Midbrain (tissue), 1 donor: ENCODE results near the gene HES5.

Source experiments
- DNase-seq: peaks from one replicate; lab custom pipeline; 2025; lab: John Stamatoyannopoulos, UW

The HES5 gene

DNA sequence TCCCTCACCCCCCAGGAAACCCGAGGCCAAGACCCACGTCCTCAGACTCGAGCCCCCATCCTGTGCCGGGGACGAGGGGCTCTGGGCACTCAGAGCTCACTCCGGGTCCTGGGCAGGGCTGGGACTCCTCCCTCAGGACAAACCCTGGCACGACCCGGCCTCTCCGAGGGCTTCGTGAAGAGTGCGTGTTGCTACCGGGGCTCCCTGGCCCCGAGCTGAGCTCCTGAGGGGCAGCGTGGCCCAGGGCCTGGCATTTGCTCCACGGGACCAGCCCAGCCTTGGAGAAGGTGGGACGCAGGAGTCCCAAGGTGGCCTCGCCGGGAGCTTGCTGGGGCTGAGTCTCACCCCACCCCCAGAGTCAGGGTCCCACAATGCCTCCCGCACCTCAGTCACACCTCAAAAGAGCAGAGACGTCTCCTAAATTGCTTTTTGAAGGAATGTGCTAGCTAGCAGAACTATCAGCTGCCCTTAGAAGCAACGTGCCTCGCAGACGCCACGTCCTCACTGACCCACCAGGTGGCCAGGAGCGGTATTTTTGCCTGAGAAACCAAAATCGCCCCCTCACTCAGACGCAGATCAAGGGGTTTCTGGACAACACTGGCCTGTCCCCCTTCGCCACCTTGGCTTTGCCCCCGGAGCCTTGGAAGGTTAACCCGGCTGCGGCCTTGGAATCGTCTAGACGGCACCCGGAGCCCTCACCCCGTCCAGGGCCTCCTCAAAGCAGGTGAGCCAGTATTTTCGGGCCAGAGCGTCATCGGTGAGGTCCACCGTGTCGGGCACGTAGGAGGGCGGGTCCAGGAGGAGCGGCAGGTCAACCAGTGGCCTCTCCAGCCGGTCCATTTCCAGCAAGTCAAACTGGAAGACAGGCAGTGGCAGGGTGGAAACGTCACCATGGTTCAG, 14.9 kb downstream of the HES5 start:
- no peak for DNase-seq

DNA sequence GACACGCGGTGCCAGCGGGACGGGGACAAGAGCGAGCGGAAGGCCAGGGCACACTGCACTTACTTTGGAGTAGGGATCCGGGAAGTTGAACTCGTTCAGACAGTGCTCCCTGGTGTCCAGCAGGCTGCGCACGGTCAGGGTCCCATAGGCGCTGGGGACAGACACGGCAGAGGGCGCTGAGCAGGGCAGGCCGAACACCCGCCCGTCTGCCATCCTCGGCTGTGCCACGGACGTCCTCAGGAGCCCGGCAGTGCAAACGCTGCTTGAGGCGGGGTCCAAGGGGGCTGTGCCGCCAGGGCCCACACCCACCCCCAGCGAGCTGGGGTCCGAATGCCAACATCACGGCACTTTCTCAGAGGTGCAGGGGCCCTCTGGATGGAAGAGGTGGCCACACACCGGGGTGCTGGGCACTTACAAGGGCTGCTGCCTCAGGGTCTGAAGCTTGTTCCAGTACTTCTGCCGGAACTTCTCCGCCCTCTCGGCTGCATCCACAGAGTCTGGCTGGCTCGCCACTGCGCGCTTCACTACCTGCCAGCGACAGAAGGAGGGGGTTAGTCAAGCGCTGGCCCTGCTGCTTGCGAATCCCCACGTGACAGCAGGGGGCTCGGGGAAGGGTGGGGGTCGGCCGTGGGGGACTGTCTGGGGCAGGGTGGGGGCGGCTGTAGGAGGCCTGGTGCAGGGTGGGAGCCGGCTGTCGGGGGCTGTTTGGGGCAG, 16.0 kb downstream of the HES5 start:
- no peak for DNase-seq

DNA sequence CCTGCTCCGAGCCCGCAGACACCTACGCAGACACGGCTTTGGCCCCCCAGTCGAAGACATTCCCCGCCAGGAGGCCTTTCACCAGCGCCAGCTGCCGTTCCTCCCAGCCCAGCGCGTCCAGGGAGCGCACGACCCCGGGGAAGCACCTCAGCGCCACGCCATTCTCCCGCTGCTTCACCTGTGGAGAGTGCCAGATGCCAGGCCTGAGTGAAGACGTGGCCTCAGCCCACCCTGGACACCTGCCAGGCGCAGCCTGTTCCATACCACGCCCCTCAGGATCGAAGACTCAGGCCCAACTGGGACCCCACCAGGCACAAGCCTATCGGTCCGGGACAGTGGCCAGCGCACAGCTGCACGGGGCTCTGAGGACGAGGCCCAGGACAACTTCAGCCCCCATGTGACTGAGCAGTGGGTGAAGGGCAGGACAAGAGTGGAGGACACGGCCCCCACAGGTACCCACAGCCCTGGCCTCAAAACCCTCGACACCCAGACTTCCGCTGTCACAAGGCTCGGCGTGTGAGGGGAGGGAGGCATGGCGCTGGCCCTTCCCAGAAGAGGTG, 17.1 kb downstream of the HES5 start:
- DNase-seq = no peak

DNA sequence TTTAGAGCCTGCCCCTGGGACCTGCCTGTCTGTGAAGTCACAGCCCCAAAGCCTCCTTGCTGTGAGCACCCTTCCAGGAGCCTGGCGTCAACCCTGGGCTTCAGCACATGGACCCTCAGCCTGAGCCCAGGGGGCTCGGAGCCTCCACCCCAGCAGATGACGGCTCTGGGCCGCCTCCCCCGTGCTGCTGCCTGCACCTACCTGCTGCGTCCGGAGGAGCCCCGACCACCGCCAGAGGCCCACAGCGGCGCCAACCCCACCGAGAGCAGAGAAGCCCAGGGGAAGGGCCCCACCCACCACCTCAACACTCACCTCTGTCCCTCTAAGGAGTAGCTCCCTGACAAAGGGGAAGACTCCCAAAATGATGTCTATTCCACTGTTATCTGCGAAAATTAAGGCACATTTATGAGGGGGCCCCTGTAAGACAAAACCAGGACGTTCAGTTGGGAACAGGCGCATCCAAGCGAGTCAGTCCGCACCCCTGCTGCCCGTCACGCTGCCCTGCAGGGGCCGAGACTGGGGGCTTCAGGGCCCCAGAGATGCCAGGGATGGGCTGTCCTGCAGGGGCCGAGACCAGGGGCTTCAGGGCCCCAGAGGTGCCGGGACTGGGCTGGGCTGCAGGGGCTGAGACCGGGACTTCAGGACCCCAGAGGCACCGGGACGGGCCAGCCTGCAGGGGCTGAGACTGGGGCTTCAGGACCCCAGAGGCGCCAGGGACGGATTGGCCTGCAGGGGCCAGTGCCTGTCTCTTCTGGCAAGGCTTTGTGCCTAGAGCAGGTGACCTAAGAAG, 19.5 kb downstream of the HES5 start:
- no peak for DNase-seq

DNA sequence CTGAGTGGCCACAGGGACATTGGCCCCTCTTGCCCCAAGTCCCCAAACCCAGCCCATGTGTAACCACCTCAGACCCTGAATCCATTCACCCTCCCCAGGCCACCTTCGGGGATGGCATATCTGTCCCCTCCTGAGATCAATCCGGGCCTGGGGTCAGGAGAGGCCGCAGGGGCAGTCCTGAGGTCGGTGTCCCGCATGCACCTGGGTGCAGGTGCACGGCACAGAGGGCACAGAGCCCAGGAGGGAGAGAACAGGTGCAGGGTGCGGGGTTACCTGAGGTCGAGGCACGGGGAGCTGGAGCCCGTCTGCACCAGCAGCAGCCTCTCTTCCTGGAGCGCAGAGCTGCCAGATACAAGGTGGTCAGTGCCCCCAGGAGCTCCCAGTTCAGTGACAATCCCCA, 20.5 kb downstream of the HES5 start:
- no peak for DNase-seq

DNA sequence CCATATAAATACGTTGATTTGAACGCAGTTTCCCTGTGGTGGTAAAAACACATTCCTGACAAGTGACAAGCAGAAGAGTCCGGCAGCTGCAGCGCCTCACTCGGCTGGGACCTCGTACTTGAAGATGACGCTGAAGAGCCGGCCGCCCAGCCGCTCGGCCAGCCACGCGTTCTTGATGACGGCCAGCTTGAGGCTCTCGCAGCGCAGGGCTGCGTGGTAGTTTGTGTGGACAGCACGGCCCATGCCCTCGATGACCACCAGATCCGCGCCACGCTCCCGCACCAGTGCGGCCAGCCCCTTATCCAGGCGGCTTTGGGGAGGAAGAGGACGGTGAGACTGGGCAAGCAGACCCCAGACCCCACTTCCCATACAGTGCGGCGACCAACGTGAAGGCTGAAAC, 21.3 kb downstream of the HES5 start:
- no peak for DNase-seq

DNA sequence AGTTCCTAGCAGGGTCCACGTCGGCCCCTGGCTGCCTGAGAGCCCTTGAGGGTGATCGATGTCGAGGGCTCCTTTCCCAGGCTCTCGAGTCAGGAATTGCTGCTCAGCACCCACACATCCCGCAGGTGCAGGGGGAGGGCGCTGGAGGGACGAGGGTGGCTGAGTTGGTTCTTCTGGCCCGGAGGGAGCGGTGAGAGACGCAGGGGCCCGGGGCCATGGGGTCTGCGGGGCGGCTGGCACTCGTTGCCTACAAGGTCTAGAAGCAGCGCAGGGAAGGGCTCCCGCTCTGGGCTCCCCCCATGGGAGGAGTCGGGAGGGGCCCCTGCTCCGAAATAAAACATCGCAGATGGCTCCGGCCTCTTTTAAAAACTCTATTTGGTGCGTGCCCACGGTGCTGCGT, 21.9 kb downstream of the HES5 start:
- DNase-seq = no peak

DNA sequence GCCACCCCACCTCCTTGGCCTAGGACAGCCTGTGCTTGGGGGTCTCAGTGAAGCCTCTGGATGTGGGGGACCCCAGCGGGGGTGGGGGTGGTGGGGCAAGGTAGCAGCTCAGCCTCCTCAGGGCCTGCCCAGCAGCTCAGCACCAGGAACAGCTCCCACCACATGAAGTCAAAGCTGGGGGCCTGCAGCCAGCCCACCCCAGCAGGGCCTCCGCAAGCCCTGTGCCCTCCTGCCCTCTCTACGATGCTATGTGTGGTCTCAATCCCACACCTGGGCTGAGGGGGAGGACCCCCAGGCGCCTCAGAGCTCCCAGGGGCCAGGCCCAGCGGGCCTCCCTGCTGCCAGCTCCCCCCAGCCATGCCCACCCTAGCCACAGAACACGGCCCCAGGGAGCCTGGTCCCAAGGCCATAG, 22.3 kb downstream of the HES5 start:
- no peak for DNase-seq

DNA sequence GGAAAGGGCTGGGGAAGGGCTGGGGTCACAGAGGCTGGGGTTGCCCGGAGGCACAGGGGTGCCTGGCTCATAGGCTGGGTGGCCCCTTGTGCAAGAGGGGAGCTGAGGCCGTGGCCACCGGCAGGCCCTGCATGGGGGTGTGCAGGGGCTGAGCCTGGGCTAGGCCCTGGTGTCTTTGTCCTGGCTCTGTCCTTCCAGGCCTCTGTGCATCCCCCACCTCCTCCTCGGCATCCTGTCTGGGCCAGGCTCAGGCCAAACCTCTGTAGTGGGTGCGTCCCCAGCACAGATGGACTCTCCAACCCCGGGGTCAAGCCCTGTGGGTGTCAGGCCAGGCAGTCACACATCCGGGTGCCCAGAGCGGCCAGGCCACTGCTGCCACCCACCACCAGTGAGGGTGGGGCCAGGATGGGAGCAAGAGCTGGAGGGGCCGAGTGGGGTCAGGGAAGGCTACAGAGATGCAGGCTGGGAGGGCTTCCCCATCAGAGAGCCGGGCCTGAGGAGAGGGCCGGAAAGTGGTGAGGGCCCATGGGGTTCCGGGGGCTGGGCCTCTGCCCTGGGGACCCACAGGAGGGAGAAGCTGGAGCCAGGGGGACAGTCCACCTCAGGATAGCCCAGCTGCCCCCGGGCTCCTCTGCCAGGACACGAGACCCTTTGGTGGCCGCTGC, 23.0 kb downstream of the HES5 start:
- no peak for DNase-seq

DNA sequence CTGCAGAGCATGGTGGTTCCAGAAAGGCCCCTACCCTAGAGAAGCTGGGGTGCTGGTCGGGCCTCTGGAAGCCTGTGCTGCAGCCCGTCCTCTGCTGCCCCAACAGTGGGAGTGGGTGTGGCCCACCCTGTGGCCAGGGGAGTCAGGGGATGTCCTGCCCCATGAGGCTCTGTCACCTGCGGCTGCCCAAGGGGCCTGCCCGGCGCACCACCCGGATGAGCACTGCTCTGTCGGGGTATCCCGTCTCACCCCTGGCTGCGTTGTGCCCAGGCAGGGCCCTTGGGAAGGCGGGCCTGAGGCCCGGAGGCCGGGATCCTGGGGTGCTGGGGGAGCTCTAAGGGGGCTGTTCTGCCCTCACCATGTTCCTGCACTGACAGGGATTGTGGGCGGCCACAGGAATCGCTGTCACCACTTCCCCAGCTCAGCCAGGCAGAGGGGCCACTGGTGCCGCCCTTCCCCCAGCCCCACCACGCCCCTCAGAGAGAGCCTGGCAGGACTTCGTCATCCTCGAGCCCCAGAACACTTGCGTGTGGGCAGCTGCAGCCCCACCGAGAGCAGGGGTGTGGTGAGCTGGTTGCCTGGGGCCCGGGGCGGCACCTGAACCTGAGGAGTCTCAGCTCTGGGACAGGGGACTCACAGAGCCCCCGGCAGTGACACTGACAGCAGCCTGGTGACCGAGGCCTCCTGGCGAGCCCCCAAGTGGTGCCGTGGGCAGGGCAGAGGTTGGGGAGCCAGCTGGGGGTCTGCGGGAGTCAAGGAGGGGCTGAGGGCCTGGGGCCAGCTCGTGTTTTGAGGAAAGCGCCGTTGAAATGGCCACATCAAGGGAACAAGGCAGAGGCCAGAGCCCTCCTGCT, 23.8 kb downstream of the HES5 start:
- DNase-seq = no peak

DNA sequence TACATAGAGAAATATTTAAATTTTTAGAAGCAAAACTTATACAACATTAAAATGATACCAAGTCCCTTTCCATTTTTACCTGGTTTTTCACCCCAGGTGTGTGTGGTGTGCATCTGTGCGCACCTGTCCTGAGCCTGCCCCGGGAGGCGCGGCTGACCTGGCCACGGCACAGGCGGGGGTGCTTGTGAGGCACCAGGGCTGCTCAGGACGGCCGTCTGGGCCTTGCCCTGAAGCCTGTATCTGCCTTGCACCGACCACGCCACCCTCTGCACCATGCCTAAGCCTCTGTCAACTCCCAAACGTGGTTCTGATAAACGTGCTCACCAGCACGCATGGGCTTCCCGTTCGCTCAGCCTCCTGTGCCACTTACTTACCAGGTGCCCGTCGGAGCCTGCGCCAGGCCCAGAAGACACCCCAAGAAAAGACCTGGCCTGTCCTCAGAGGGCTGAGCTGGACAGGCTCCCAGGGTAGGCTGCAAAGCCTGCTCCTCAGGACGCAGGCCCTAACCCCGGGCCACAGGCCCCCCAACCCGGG, 24.5 kb downstream of the HES5 start:
- DNase-seq = no peak

DNA sequence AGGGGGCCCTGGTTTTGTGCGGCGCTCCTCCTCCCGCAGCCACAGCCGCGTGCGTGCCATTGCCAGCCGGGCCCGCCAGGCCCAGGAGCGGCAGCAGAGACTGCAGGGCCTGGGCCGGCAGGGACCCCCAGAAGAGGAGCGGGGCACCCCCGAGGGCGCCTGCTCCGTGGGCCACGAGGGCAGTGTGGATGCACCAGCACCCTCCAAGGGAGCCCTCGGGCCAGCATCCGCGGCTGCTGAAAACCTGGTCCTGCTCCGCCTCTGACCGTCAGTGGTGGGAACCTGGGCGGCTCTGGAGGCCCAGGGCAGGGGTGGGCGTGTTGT, 25.2 kb downstream of the HES5 start:
- DNase-seq = no peak

DNA sequence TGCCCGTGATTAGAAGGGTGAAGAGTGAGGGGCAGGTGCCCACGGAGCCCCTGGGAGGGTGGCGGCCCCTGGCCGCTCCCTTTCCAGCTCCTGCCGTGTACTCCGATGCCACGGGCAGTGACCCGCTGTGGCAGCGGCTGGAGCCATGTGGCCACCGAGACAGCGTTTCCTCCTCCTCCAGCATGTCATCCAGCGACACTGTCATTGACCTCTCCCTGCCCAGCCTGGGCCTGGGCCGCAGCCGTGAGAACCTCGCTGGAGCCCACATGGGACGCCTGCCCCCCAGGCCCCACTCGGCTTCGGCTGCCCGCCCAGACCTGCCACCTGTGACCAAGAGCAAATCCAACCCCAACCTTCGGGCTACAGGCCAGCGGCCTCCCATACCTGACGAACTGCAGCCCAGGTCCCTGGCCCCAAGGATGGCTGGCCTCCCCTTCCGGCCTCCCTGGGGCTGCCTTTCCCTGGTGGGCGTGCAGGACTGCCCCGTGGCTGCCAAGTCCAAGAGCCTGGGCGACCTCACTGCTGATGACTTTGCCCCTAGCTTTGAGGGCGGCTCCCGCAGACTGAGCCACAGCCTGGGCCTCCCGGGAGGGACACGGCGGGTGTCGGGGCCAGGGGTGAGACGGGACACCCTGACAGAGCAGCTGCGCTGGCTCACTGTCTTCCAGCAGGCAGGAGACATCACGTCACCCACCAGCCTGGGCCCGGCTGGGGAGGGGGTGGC, 25.7 kb downstream of the HES5 start:
- no peak for DNase-seq

DNA sequence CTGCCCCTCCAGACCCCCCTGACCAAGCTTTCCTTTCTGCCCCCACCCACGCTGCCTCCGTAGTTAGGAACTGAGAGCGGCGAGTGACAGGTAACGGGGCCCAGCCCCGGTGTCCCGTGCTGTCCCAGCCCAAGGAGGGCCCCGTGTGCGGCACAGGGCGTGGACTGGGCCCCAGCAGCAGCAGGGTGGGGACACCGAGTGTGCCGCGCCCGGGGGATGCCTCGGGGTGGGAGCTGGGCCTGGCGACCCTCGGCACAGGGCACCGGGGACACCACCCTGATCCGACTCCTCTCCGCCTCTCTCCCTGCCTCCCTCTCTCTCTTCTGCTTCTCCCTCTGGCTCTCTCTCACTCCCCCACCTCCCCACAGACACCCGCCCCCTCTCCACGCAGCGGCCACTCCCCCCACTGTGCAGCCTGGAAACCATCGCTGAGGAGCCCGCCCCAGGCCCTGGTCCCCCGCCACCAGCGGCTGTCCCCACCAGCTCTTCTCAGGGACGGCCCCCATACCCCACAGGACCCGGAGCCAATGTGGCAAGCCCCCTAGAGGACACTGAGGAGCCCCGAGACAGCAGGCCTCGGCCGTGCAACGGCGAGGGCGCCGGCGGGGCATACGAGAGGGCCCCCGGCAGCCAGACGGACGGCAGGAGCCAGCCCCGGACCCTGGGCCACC, 26.4 kb downstream of the HES5 start:
- no peak for DNase-seq

DNA sequence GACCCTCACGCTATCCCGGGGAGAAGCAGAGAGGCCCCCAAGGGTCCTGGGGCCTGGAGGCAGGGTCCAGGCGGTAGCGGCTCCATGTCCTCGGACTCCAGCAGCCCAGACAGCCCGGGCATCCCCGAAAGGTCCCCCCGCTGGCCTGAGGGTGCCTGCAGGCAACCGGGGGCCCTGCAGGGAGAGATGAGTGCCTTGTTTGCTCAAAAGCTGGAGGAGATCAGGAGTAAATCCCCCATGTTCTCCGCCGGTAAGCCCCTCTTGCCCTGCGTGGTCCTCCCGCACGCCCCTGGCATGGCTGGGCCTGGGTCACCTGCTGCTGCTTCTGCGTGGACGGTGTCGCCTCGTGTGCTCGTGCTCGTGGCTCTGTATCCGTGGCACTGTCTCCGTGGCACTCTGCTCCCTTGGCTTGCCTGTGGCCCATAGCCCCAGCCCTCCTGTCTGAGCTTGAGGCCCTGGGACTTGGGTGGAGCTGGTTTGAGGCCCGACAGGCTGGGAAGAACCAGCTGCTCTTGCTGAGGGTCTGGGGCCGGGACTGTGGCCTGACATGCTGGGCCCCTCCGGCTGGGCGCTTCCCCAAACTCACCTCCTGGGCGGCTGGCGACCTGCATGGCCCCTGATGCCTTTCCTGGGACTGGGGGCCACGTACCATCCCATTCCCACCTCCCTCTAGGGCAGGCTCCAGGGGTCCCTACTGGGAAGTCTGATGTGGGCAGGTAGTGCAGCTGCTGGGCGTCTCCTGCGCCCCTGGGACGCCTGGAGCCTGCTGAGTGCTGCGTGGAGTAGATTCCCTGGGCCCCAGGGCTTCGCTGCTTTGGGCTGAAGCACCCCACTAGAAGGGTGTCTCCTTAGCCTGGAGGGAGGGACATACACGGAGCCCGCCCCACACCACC, 27.2 kb downstream of the HES5 start:
- no peak for DNase-seq

DNA sequence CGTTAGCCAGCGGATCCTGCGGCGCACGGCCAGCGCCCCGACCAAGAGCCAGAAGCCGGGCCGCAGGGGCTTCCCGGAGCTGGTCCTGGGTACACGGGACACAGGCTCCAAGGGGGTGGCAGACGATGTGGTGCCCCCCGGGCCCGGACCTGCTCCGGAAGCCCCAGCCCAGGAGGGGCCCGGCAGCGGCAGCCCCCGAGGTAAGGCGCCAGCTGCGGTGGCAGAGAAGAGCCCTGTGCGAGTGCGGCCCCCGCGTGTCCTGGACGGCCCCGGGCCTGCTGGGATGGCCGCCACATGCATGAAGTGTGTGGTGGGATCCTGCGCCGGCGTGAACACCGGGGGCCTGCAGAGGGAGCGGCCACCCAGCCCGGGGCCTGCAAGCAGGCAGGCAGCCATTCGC, 27.9 kb downstream of the HES5 start:
- DNase-seq = no peak

DNA sequence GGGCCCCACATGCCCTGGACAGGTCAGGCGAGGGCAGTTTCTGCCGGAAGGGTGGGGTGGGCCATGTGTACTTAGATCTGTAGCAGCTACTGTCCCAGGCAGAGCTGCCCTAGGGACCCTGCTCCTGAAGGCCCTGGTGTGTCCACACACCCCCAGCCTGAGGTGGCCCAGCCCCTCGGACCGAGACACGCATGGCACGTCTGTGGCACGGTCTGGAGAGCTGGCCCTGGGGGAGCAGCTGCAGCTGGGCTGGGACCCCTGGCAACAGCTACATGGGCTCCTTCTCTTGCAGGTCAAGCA, 28.3 kb downstream of the HES5 start:
- DNase-seq = no peak

DNA sequence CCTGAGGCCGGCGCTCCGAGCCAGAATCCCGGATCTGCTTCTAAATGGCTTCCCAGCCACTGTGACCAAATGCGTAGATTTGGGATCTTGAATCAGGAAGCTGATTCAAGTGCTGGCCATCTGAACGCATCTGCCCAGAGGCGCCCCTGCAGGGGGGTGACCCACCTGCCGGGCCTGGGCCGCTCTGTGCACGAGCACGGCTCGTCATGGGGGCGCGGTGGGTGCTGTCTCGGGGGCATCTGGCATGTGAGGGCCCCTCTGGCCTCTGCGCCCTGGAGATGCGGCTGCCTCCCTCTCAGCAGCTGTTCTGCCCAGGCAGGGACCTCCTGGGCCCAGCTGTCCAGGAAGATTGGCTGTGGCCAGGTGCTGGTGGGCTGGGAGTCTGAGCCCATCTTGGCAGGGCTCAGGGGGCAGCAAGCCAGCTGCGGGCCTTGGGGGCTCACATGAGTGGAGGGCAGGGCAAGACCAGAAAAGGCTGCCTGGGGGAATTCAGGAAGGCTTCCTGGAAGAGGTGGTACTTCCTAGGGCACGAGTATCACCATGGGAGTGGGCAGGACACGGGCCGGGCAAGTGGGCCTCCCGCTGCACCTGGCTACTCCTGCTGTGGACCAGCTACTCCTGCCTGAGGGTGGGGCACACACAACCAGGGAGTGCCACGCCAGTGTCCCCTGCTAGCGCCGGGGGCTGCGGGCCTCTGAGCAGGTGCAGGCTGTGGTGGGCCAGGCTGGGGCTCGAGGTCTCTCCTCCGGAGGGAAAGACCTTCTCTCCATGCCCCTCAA, 28.8 kb downstream of the HES5 start:
- no peak for DNase-seq
